HCT116 (cell line): ENCODE data around the gene NEURL1. TPM values are rescaled to one million over a fixed set of nuclear protein-coding genes. Genes with fewer than 3 reads are reported as not detected.

Experiments used
- ATAC-seq: fragments of 200-7000 bp; cut with Tn5 transposase; 2 replicates; pipeline ENCODE4 v1.9.1; 2020; ENCODE audit warnings: mild to moderate bottlenecking, moderate library complexity
- BruUV-seq: library from RNA; stranded (reverse); fragments of 400-500 nt; replicated peaks from 2 replicates; lab custom pipeline; 2021; lab: Mats Ljungman, UMichigan
- CTCF ChIA-PET: fragments of 300-600 bp; sonication (Branson Sonifier 250); formaldehyde crosslinking; loops from one replicate; lab custom pipeline; 2021; ENCODE audit warnings: antibody characterized with exemption; lab: Charles Lee
- POLR2A ChIA-PET: fragments of 300-600, 350-600 bp; sonication (Branson Sonifier 250); formaldehyde crosslinking; loops from one replicate; lab custom pipeline; 2021; ENCODE audit warnings: antibody characterized with exemption; lab: Charles Lee
- RAD21 ChIA-PET, 2 experiments: fragments of 300-600 bp; sonication (Branson Sonifier 250); formaldehyde crosslinking; loops; one replicate each; lab custom pipeline; 2023; ENCODE audit warnings: low total read pairs in 2 of 2; ENCODE audit not compliant: uncharacterized antibody in 2 of 2, unreplicated experiment in 2 of 2, low non-redundant PET in 1 of 2; lab: Charles Lee
- DNase-seq: peaks from one replicate; pipeline ENCODE4 v3.0.0-alpha.2; 2010; ENCODE audit warnings: low read depth, low spot score
- H2AFZ ChIP-seq: fragments of 200-600 bp; shearing (Covaris generic), sonication (generic); 2 replicates; pipeline ENCODE4 v1.6.1; 2017; ENCODE audit warnings: low read depth, mixed run types, mixed read lengths, antibody characterized with exemption, low read length; ENCODE audit not compliant: poor library complexity, severe bottlenecking
- H3K27ac ChIP-seq: 2 replicates; pipeline ENCODE4 v1.5.1; 2012; ENCODE audit warnings: low read depth, low read length
- H3K27me3 ChIP-seq: fragments of 200-600 bp; sonication (generic); 2 replicates; pipeline ENCODE4 v1.6.1; 2016; ENCODE audit warnings: mixed run types, low read length, mixed read lengths; ENCODE audit not compliant: insufficient read depth
- H3K36me3 ChIP-seq, 2 experiments: fragments of 200-500 bp in 1 of 2; fragments of 200-600 bp in 1 of 2; sonication (Bioruptor generic) in 1 of 2; sonication (generic) in 1 of 2; 2 replicates each; pipeline versions ENCODE4 v1.5.1 to v1.6.1; 2014 to 2016; ENCODE audit warnings: low read length in 2 of 2, inconsistent platforms in 1 of 2, mixed read lengths in 1 of 2, mixed run types in 1 of 2; ENCODE audit not compliant: insufficient read depth in 2 of 2, control insufficient read depth in 1 of 2
- H3K4me1 ChIP-seq, 2 experiments: fragments of 200-600 bp in 1 of 2; sonication (generic) in 1 of 2; 2 replicates each; pipeline versions ENCODE4 v1.5.1 to v1.6.1; 2012 to 2017; ENCODE audit warnings: low read length in 2 of 2, inconsistent platforms in 1 of 2, mild to moderate bottlenecking in 1 of 2, mixed read lengths in 1 of 2, mixed run types in 1 of 2, moderate library complexity in 1 of 2; ENCODE audit not compliant: insufficient read depth in 2 of 2, control insufficient read depth in 1 of 2
- H3K4me2 ChIP-seq: fragments of 200-600 bp; sonication (generic); 2 replicates; pipeline ENCODE4 v1.6.1; 2017; ENCODE audit warnings: mixed run types, low read length, mixed read lengths
- H3K4me3 ChIP-seq, 2 experiments: fragments of 200-600 bp in 1 of 2; sonication (generic) in 1 of 2; replicated peaks in 1 of 2; 2 replicates each; pipeline ENCODE4 v1.5.1; 2011 to 2016; ENCODE audit warnings: low read length in 2 of 2, control low read depth in 1 of 2, low read depth in 1 of 2, mild to moderate bottlenecking in 1 of 2, mixed read lengths in 1 of 2, mixed run types in 1 of 2
- H3K79me2 ChIP-seq: fragments of 200-600 bp; sonication (generic); 2 replicates; pipeline ENCODE4 v1.6.1; 2017; ENCODE audit warnings: mild to moderate bottlenecking, mixed run types, low read length, moderate library complexity, mixed read lengths; ENCODE audit not compliant: insufficient read depth
- H3K9ac ChIP-seq: fragments of 200-600 bp; sonication (generic); 2 replicates; pipeline ENCODE4 v1.6.1; 2016; ENCODE audit warnings: low read length, mixed read lengths
- H3K9me2 ChIP-seq: fragments of 200-600 bp; sonication (generic), shearing (Covaris generic); 2 replicates; pipeline ENCODE4 v1.6.1; 2017; ENCODE audit warnings: mixed run types, mild to moderate bottlenecking, moderate library complexity; ENCODE audit not compliant: insufficient read depth
- H3K9me3 ChIP-seq, 2 experiments: fragments of 200-500 bp in 1 of 2; fragments of 200-600 bp in 1 of 2; sonication (Bioruptor generic) in 1 of 2; sonication (generic) in 1 of 2; 2 replicates each; pipeline ENCODE4 v1.6.1; 2014 to 2017; ENCODE audit warnings: low read length in 2 of 2, mixed read lengths in 2 of 2, inconsistent platforms in 1 of 2, low read depth in 1 of 2, mild to moderate bottlenecking in 1 of 2, mixed run types in 1 of 2, moderate library complexity in 1 of 2; ENCODE audit not compliant: control insufficient read depth in 1 of 2, insufficient read depth in 1 of 2
- H4K20me1 ChIP-seq: fragments of 200-600 bp; sonication (generic), shearing (Covaris generic); 2 replicates; pipeline ENCODE4 v1.6.1; 2017; ENCODE audit warnings: mixed run types, mild to moderate bottlenecking, moderate library complexity; ENCODE audit not compliant: insufficient read depth
- CEBPB ChIP-seq: IDR thresholded peaks from 2 replicates; pipeline ENCODE4 v1.6.1; 2012; ENCODE audit warnings: low read depth
- FOSL1 ChIP-seq: IDR thresholded peaks from 2 replicates; pipeline ENCODE4 v1.6.1; 2012; ENCODE audit warnings: low read depth
- POLR2A ChIP-seq: IDR thresholded peaks from 2 replicates; pipeline ENCODE4 v1.7.0; 2011; ENCODE audit warnings: borderline replicate concordance; ENCODE audit not compliant: insufficient read depth, insufficient read length; ENCODE audit errors: extremely low read depth
- intact Hi-C: fragments of 100-400 bp; cut with micrococcal nuclease; formaldehyde crosslinking; loops from 2 replicates; pipeline ENCODE4 v1.10.0; 2022
- total RNA-seq: library from RNA; stranded (reverse); gene quantifications from one replicate; pipeline ENCODE4 v1.2.1, GENCODE V29; 2021; ENCODE audit not compliant: unreplicated experiment
- TF ChIP-seq, protein P1 (sequence below), 3 experiments: fragments of 200-600 bp in 1 of 3; sonication (generic) in 1 of 3; IDR thresholded peaks in 2 of 3; conservative IDR thresholded peaks in 1 of 3; 2 replicates each; pipeline ENCODE4 v1.5.1; 2012 to 2017; ENCODE audit warnings: low read depth in 2 of 3, low read length in 2 of 3, antibody characterized with exemption in 1 of 3, borderline replicate concordance in 1 of 3, control low read depth in 1 of 3, mild to moderate bottlenecking in 1 of 3, mixed read lengths in 1 of 3, mixed run types in 1 of 3, moderate library complexity in 1 of 3; ENCODE audit not compliant: insufficient read depth in 1 of 3
- TF ChIP-seq, protein P2 (sequence below): IDR thresholded peaks from 2 replicates; pipeline ENCODE4 v1.6.1; 2011; ENCODE audit warnings: mild to moderate bottlenecking, low read length, moderate library complexity; ENCODE audit not compliant: insufficient replicate concordance; ENCODE audit errors: extremely low read depth
- TF ChIP-seq, protein P3 (sequence below): IDR thresholded peaks from 2 replicates; pipeline ENCODE4 v1.6.1; 2012; ENCODE audit warnings: low read depth

Gene NEURL1
- total RNA-seq, 1 experiment from 2014 or later, result 1.4 TPM

DNA sequence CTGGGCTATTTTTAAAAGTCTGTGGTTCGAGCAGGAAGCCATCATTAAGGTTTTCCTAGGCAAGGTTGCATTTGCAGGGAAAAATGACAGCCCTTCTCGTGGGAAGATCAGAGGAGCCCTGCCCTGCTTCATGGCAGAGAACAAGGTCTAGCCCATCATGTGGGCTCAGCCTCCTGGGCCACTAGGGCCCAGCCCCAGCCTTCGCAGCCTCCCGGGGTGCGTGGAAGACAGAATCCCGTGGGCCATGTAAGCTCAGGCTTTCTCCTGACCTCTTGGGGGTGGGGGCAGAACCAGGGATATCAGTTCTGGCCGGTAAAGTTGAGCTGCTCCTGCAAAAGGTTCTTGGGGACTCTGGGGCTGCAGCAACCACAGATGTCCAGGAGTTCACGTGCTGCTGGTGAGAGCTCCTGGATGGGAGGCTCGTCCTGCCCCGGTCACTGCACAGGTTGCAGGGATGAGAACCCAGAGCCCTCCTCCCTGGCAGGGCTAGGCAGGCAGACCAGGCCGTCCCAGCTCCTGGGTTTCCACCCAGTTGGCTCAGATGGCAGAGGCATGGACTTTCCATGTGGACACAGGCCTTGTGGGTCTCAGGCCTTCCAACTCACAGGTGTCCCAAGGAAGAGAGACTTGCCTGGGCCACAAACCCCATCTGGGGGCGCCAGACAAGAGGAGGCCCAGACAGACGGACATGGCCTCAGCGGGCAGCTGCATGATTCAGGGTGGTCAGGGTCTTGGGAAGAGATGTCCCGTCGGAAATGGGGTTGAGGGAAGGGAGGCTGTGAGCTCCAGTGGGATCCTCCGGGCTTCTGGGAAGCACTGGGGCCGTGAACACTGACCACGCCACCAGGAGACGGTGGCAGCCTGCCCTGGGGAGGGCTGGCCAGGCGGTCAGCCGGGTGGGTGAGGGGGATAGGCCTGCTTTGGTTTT is 126.2 kb downstream of the NEURL1 start:
- ATAC-seq, result no peak

More for the DNA sequence above, 126.2 kb downstream of the NEURL1 start:
- H2AFZ ChIP-seq, result no peak overlapping the region
- H3K4me3 ChIP-seq, result no peak overlapping the region
- no peaks in the 10 kb centered on the region for H3K9me2 ChIP-seq
- BruUV-seq, result no TSS peak
- POLR2A ChIA-PET, result no interaction called here
- no peak overlapping the region for H3K9ac ChIP-seq
- no peaks in the 10 kb centered on the region for H4K20me1 ChIP-seq
- H3K36me3 ChIP-seq, result no peaks in the 10 kb centered on the region
- H3K4me2 ChIP-seq, result no peak overlapping the region
- no peak overlapping the region for H3K27ac ChIP-seq
- intact Hi-C loops, result no loop called here
- TF ChIP-seq FOSL1, result no peak
- TF ChIP-seq, protein P1, sequence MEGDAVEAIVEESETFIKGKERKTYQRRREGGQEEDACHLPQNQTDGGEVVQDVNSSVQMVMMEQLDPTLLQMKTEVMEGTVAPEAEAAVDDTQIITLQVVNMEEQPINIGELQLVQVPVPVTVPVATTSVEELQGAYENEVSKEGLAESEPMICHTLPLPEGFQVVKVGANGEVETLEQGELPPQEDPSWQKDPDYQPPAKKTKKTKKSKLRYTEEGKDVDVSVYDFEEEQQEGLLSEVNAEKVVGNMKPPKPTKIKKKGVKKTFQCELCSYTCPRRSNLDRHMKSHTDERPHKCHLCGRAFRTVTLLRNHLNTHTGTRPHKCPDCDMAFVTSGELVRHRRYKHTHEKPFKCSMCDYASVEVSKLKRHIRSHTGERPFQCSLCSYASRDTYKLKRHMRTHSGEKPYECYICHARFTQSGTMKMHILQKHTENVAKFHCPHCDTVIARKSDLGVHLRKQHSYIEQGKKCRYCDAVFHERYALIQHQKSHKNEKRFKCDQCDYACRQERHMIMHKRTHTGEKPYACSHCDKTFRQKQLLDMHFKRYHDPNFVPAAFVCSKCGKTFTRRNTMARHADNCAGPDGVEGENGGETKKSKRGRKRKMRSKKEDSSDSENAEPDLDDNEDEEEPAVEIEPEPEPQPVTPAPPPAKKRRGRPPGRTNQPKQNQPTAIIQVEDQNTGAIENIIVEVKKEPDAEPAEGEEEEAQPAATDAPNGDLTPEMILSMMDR (IDR thresholded peaks at IDR 0.05 in 2 of 3, conservative IDR thresholded peaks at IDR 0.05 in 1 of 3; ENCODE audit: borderline replicate concordance in 1 of 3, insufficient read depth in 1 of 3, low read depth in 2 of 3, low read length in 2 of 3), result no peak
- no peak for TF ChIP-seq POLR2A
- TF ChIP-seq, protein P2, sequence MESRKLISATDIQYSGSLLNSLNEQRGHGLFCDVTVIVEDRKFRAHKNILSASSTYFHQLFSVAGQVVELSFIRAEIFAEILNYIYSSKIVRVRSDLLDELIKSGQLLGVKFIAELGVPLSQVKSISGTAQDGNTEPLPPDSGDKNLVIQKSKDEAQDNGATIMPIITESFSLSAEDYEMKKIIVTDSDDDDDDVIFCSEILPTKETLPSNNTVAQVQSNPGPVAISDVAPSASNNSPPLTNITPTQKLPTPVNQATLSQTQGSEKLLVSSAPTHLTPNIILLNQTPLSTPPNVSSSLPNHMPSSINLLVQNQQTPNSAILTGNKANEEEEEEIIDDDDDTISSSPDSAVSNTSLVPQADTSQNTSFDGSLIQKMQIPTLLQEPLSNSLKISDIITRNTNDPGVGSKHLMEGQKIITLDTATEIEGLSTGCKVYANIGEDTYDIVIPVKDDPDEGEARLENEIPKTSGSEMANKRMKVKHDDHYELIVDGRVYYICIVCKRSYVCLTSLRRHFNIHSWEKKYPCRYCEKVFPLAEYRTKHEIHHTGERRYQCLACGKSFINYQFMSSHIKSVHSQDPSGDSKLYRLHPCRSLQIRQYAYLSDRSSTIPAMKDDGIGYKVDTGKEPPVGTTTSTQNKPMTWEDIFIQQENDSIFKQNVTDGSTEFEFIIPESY, result no peak
- TF ChIP-seq CEBPB, result no peak
- TF ChIP-seq, protein P3, sequence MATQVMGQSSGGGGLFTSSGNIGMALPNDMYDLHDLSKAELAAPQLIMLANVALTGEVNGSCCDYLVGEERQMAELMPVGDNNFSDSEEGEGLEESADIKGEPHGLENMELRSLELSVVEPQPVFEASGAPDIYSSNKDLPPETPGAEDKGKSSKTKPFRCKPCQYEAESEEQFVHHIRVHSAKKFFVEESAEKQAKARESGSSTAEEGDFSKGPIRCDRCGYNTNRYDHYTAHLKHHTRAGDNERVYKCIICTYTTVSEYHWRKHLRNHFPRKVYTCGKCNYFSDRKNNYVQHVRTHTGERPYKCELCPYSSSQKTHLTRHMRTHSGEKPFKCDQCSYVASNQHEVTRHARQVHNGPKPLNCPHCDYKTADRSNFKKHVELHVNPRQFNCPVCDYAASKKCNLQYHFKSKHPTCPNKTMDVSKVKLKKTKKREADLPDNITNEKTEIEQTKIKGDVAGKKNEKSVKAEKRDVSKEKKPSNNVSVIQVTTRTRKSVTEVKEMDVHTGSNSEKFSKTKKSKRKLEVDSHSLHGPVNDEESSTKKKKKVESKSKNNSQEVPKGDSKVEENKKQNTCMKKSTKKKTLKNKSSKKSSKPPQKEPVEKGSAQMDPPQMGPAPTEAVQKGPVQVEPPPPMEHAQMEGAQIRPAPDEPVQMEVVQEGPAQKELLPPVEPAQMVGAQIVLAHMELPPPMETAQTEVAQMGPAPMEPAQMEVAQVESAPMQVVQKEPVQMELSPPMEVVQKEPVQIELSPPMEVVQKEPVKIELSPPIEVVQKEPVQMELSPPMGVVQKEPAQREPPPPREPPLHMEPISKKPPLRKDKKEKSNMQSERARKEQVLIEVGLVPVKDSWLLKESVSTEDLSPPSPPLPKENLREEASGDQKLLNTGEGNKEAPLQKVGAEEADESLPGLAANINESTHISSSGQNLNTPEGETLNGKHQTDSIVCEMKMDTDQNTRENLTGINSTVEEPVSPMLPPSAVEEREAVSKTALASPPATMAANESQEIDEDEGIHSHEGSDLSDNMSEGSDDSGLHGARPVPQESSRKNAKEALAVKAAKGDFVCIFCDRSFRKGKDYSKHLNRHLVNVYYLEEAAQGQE, result no peak
- RAD21 ChIA-PET, result no interaction called here
- H3K79me2 ChIP-seq, result no peaks in the 10 kb centered on the region
- H3K27me3 ChIP-seq, result no peaks in the 10 kb centered on the region
- no peaks in the 10 kb centered on the region for H3K9me3 ChIP-seq
- H3K4me1 ChIP-seq, result no peaks in the 10 kb centered on the region
- CTCF ChIA-PET, result no interaction called here
- DNase-seq, result no peak
